HepG2 (cell line): ENCODE results near the gene LINC00237. TPM values are rescaled to one million over a fixed set of nuclear protein-coding genes. Genes with fewer than 3 reads are reported as not detected.

ENCODE experiments used
- CCDC6 ChIP-seq: sonication (generic); formaldehyde crosslinking; IDR thresholded peaks from 2 replicates; pipeline ENCODE4 v1.8.1; 2022; ENCODE audit warnings: mild to moderate bottlenecking, missing genetic modification reagents, moderate library complexity
- CREB1 ChIP-seq, 2 experiments: fragments of 450-650 bp in 1 of 2; IDR thresholded peaks; 2 replicates each; pipeline ENCODE4 v1.6.1; 2016 to 2017; ENCODE audit warnings: control low read depth in 1 of 2, mild to moderate bottlenecking in 1 of 2, missing compliant biosample characterization in 1 of 2, missing genetic modification characterization in 1 of 2
- EED ChIP-seq: sonication (generic); formaldehyde crosslinking; IDR thresholded peaks from 2 replicates; pipeline ENCODE4 v1.5.0; 2020; ENCODE audit warnings: mild to moderate bottlenecking, missing genetic modification reagents
- ESRRA ChIP-seq: sonication (generic); formaldehyde crosslinking; IDR thresholded peaks from 2 replicates; pipeline ENCODE4 v1.5.1; 2020; ENCODE audit warnings: mild to moderate bottlenecking, low read depth, missing genetic modification reagents
- FOXO1 ChIP-seq: sonication (generic); formaldehyde crosslinking; IDR thresholded peaks from 2 replicates; pipeline ENCODE4 v1.4.0; 2020; ENCODE audit warnings: missing genetic modification reagents
- KLF12 ChIP-seq: sonication (generic); formaldehyde crosslinking; IDR thresholded peaks from 2 replicates; pipeline ENCODE4 v1.4.0; 2020; ENCODE audit warnings: missing genetic modification reagents, borderline replicate concordance
- LCORL ChIP-seq, 2 experiments: fragments of 450-650 bp in 1 of 2; sonication (generic) in 1 of 2; formaldehyde crosslinking in 1 of 2; IDR thresholded peaks; 2 replicates each; pipeline versions ENCODE4 v1.5.0 to v1.6.1; 2017 to 2020; ENCODE audit warnings: antibody characterized with exemption in 1 of 2, missing genetic modification reagents in 1 of 2
- MAFF ChIP-seq: IDR thresholded peaks from 2 replicates; pipeline ENCODE4 v1.6.1; 2011; ENCODE audit warnings: low read depth, low read length, improper control_type of control experiment
- NR3C1 ChIP-seq: sonication (generic); formaldehyde crosslinking; IDR thresholded peaks from 2 replicates; pipeline ENCODE4 v1.4.0; 2020; ENCODE audit warnings: missing genetic modification reagents
- REXO4 ChIP-seq: sonication (generic); formaldehyde crosslinking; IDR thresholded peaks from 2 replicates; pipeline ENCODE4 v1.8.0; 2022; ENCODE audit warnings: missing genetic modification reagents, mild to moderate bottlenecking, borderline replicate concordance
- RFX5 ChIP-seq: IDR thresholded peaks from 2 replicates; pipeline ENCODE4 v1.6.1; 2011; ENCODE audit warnings: low read depth, low read length, improper control_type of control experiment
- SMARCE1 ChIP-seq: fragments of 450-650 bp; IDR thresholded peaks from 2 replicates; pipeline ENCODE4 v1.6.1; 2017; ENCODE audit warnings: borderline replicate concordance
- TAF1 ChIP-seq: sonication (generic); formaldehyde crosslinking; IDR thresholded peaks from 2 replicates; pipeline ENCODE4 v1.4.0; 2020; ENCODE audit warnings: missing genetic modification reagents
- TFDP2 ChIP-seq: sonication (generic); formaldehyde crosslinking; IDR thresholded peaks from 2 replicates; pipeline ENCODE4 v1.4.0; 2020; ENCODE audit warnings: missing genetic modification reagents
- ZNF12 ChIP-seq: sonication (generic); formaldehyde crosslinking; IDR thresholded peaks from 2 replicates; pipeline ENCODE4 v1.5.0; 2020; ENCODE audit warnings: missing genetic modification reagents
- ZNF121 ChIP-seq: sonication (generic); formaldehyde crosslinking; IDR thresholded peaks from 2 replicates; pipeline ENCODE4 v1.5.0; 2020; ENCODE audit warnings: mild to moderate bottlenecking, missing genetic modification reagents
- ZNF17 ChIP-seq: sonication (generic); formaldehyde crosslinking; IDR thresholded peaks from 2 replicates; pipeline ENCODE4 v1.5.0; 2020; ENCODE audit warnings: mild to moderate bottlenecking, missing genetic modification reagents
- ZNF292 ChIP-seq: sonication (generic); formaldehyde crosslinking; IDR thresholded peaks from 2 replicates; pipeline ENCODE4 v1.8.1; 2022; ENCODE audit warnings: mild to moderate bottlenecking, low read depth, missing genetic modification reagents, borderline replicate concordance
- ZNF350 ChIP-seq: sonication (generic); formaldehyde crosslinking; IDR thresholded peaks from 2 replicates; pipeline ENCODE4 v1.4.0; 2020; ENCODE audit warnings: mild to moderate bottlenecking, low read depth, missing genetic modification reagents, borderline replicate concordance
- ZNF432 ChIP-seq: sonication (generic); formaldehyde crosslinking; IDR thresholded peaks from 2 replicates; pipeline ENCODE4 v1.5.0; 2020; ENCODE audit warnings: missing genetic modification reagents, mild to moderate bottlenecking, borderline replicate concordance
- ZNF550 ChIP-seq: sonication (generic); formaldehyde crosslinking; IDR thresholded peaks from 2 replicates; pipeline ENCODE4 v1.4.0; 2020; ENCODE audit warnings: mild to moderate bottlenecking, missing genetic modification reagents, borderline replicate concordance
- ZNF660 ChIP-seq: sonication (generic); formaldehyde crosslinking; IDR thresholded peaks from 2 replicates; pipeline ENCODE4 v1.5.1; 2020; ENCODE audit warnings: mild to moderate bottlenecking, low read depth, missing genetic modification reagents, borderline replicate concordance
- ZSCAN9 ChIP-seq: IDR thresholded peaks from 2 replicates; pipeline ENCODE4 v1.6.1; 2016; ENCODE audit warnings: borderline replicate concordance
- polyA plus RNA-seq, 8 experiments: library from polyadenylated mRNA; depleted of rRNA in 3 of 8; stranded (reverse) in 7 of 8; unstranded in 1 of 8; fragments of >200 nt; fragmentation: Illumina TruSeq in 4 of 8; extraction: Trizol in 4 of 8; gene quantifications; 2 replicates each; pipeline versions ENCODE4 v1.2.1 to v1.2.3, GENCODE V29; 2011 to 2016; ENCODE audit warnings: low read depth in 4 of 8, missing spikeins in 1 of 8, mixed read lengths in 1 of 8; ENCODE audit not compliant: insufficient read depth in 1 of 8
- total RNA-seq, 5 experiments: library from RNA; depleted of rRNA; stranded (reverse); fragments of >200 nt; fragmentation: Illumina TruSeq; extraction: Trizol; gene quantifications; 2 replicates each; pipeline ENCODE4 v1.2.3, GENCODE V29; 2016; ENCODE audit warnings: low read depth in 1 of 5
- TF ChIP-seq, protein P1 (sequence below), 2 experiments: fragments of 450-650 bp in 1 of 2; sonication (generic) in 1 of 2; formaldehyde crosslinking; IDR thresholded peaks; 2 replicates each; pipeline versions ENCODE4 v1.5.0 to v1.8.0; 2020 to 2022; ENCODE audit warnings: mild to moderate bottlenecking in 1 of 2, missing genetic modification reagents in 1 of 2
- TF ChIP-seq, protein P2 (sequence below): IDR thresholded peaks from 2 replicates; pipeline ENCODE4 v1.6.1; 2012; ENCODE audit warnings: inconsistent platforms
- TF ChIP-seq, protein P3 (sequence below): sonication (generic); formaldehyde crosslinking; IDR thresholded peaks from 2 replicates; pipeline ENCODE4 v1.4.0; 2020; ENCODE audit warnings: mild to moderate bottlenecking, missing genetic modification reagents, borderline replicate concordance

The LINC00237 gene
- total and polyA plus RNA-seq, 2 of the 13 experiments (the other 11 are each of a cell fraction or from before 2014, with no cell fraction given) = not detected

GRCh38 chr20:21134883-21135493, 28.8 kb upstream of the LINC00237 start (continued):
- TF ChIP-seq TFDP2 = peak; percentile 65
- no peak for TF ChIP-seq ZNF17 (CRISPR knock-in tag)
- no peak for TF ChIP-seq REXO4 (CRISPR knock-in tag)
- TF ChIP-seq LCORL (IDR thresholded peaks at IDR 0.05) = peak; percentile 84
- peak; percentile 99 for TF ChIP-seq LCORL (CRISPR knock-in tag; IDR thresholded peaks at IDR 0.05)
- peak; percentile 92 for TF ChIP-seq ZSCAN9
- peak; percentile 86 for TF ChIP-seq SMARCE1
- no peak for TF ChIP-seq ZNF660 (CRISPR knock-in tag)
- no peak for TF ChIP-seq RFX5
- peak; percentile 82; the same call in 1 of the 2 replicates for TF ChIP-seq ZNF12 (CRISPR knock-in tag)
- TF ChIP-seq CCDC6 (CRISPR knock-in tag) = peak; percentile 45; the same call in 1 of the 2 replicates
- no peak for TF ChIP-seq EED
- TF ChIP-seq ZNF550 (CRISPR knock-in tag) = no peak
- peak; percentile 90 for TF ChIP-seq FOXO1 (CRISPR knock-in tag)
- TF ChIP-seq NR3C1 = no peak
- peak; percentile 88 for TF ChIP-seq ESRRA (CRISPR knock-in tag)
- no peak for TF ChIP-seq ZNF292 (CRISPR knock-in tag)
- TF ChIP-seq, protein P1, sequence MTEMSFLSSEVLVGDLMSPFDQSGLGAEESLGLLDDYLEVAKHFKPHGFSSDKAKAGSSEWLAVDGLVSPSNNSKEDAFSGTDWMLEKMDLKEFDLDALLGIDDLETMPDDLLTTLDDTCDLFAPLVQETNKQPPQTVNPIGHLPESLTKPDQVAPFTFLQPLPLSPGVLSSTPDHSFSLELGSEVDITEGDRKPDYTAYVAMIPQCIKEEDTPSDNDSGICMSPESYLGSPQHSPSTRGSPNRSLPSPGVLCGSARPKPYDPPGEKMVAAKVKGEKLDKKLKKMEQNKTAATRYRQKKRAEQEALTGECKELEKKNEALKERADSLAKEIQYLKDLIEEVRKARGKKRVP (CRISPR knock-in tag; IDR thresholded peaks at IDR 0.05) = peak in 1 of 2 experiments; percentile 84; a peak in 2 of 4 replicates
- TF ChIP-seq CREB1 (IDR thresholded peaks at IDR 0.05) = 0 out of 2 replicates have a peak, but pooled peaks have one; percentile 11
- TF ChIP-seq CREB1 (CRISPR knock-in tag; IDR thresholded peaks at IDR 0.05) = peak; percentile 83
- TF ChIP-seq, protein P2, sequence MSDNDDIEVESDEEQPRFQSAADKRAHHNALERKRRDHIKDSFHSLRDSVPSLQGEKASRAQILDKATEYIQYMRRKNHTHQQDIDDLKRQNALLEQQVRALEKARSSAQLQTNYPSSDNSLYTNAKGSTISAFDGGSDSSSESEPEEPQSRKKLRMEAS = peak; percentile 81
- TF ChIP-seq TAF1 (CRISPR knock-in tag) = peak; percentile 56
- TF ChIP-seq ZNF350 (CRISPR knock-in tag) = no peak
- no peak for TF ChIP-seq ZNF432
- TF ChIP-seq MAFF = peak; percentile 59
- TF ChIP-seq ZNF121 (CRISPR knock-in tag) = peak; percentile 16; the same call in 1 of the 2 replicates
- no peak for TF ChIP-seq KLF12 (CRISPR knock-in tag)
- TF ChIP-seq, protein P3, sequence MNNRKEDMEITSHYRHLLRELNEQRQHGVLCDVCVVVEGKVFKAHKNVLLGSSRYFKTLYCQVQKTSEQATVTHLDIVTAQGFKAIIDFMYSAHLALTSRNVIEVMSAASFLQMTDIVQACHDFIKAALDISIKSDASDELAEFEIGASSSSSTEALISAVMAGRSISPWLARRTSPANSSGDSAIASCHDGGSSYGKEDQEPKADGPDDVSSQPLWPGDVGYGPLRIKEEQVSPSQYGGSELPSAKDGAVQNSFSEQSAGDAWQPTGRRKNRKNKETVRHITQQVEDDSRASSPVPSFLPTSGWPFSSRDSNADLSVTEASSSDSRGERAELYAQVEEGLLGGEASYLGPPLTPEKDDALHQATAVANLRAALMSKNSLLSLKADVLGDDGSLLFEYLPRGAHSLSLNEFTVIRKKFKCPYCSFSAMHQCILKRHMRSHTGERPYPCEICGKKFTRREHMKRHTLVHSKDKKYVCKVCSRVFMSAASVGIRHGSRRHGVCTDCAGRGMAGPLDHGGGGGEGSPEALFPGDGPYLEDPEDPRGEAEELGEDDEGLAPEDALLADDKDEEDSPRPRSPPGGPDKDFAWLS (CRISPR knock-in tag) = 0 out of 2 replicates have a peak, but pooled peaks have one; percentile 43
